ENCODE results near the gene GRAMD1A.

GRCh38 chr19:34960103-34960805, 39.9 kb upstream of the GRAMD1A start:
- TF ChIP-seq, protein P1, sequence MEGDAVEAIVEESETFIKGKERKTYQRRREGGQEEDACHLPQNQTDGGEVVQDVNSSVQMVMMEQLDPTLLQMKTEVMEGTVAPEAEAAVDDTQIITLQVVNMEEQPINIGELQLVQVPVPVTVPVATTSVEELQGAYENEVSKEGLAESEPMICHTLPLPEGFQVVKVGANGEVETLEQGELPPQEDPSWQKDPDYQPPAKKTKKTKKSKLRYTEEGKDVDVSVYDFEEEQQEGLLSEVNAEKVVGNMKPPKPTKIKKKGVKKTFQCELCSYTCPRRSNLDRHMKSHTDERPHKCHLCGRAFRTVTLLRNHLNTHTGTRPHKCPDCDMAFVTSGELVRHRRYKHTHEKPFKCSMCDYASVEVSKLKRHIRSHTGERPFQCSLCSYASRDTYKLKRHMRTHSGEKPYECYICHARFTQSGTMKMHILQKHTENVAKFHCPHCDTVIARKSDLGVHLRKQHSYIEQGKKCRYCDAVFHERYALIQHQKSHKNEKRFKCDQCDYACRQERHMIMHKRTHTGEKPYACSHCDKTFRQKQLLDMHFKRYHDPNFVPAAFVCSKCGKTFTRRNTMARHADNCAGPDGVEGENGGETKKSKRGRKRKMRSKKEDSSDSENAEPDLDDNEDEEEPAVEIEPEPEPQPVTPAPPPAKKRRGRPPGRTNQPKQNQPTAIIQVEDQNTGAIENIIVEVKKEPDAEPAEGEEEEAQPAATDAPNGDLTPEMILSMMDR (IDR thresholded peaks at IDR 0.05; ENCODE audit: insufficient read depth, low read depth, low read length) = no peak
- TF ChIP-seq EZH2 (IDR thresholded peaks at IDR 0.05; ENCODE audit: insufficient read depth, low read length) = no peak

Data from astrocyte (in vitro differentiated cells and primary cell).